Activated T-helper 17 cell treated with anti-CD3 and anti-CD28 coated beads, Interleukin-2, amount 50 U/mL, for 72 hours (primary cell): ENCODE measurements around the gene DPF3. TPM values are rescaled to one million over a fixed set of nuclear protein-coding genes. Genes with fewer than 3 reads are reported as not detected.

Experiments used
- ATAC-seq: fragments of 150-1000 bp; cut with Tn5 transposase; replicated peaks from 2 replicates; pipeline ENCODE4 v1.10.0; 2021; ENCODE audit warnings: mild to moderate bottlenecking, moderate library complexity
- H3K27ac Mint-ChIP-seq: one replicate; pipeline ENCODE4 v1.8.0; 2022; ENCODE audit warnings: mixed read lengths
- H3K27me3 Mint-ChIP-seq: one replicate; pipeline ENCODE4 v1.8.0; 2022; ENCODE audit warnings: mixed read lengths
- H3K36me3 Mint-ChIP-seq: one replicate; pipeline ENCODE4 v1.8.0; 2022; ENCODE audit warnings: low read depth, mild to moderate bottlenecking, mixed read lengths
- H3K4me1 Mint-ChIP-seq: one replicate; pipeline ENCODE4 v1.8.0; 2022; ENCODE audit warnings: mixed read lengths
- H3K4me3 Mint-ChIP-seq: one replicate; pipeline ENCODE4 v1.8.0; 2022; ENCODE audit warnings: mild to moderate bottlenecking, mixed read lengths
- H3K9me3 Mint-ChIP-seq: one replicate; pipeline ENCODE4 v1.8.0; 2022; ENCODE audit warnings: mixed read lengths
- total RNA-seq, 2 donors: library from RNA; stranded (reverse); gene quantifications; one replicate each; pipeline ENCODE4 v1.2.3, GENCODE V29; 2022

Gene DPF3
- total RNA-seq, 2 donors from 2014 or later: 0.13 to 0.30 TPM

DNA sequence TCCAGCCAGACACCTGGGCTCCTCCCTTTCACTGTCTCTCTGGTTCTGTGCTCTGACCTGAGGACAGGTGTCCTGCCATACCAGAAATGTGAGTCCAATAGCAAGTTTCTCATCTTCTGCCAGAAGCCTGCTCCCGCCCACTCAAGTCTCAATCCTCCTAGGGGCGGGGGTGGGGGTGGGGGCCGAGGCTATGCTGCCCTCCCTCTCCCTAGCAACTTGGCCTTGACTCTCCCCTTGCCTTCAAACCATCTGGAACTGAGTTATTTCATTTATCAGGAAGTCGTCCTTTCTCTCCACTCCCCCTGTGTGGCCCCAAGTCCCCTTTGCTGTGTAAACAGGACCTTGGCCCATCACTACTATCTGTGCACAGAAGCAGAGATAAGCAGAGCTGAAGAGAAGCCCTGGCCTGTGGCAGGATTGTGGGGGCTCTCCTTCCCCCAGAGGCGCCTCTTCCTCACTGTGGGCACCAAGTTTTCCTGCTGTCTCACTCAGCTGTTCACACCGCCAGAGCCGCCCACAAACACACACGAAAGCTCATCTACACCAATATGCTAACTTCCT lies 117.1 kb downstream of the DPF3 start:
- no peak overlapping the region for H3K4me3 Mint-ChIP-seq
- peaks cover 4% of the 10 kb centered on the region for H3K27me3 Mint-ChIP-seq
- peaks cover 12% of the 10 kb centered on the region for H3K9me3 Mint-ChIP-seq
- no peak for ATAC-seq
- H3K27ac Mint-ChIP-seq: no peak overlapping the region
- H3K36me3 Mint-ChIP-seq: no peaks in the 10 kb centered on the region
- peaks cover 5% of the 10 kb centered on the region for H3K4me1 Mint-ChIP-seq

GRCh38 chr14:72775923-72776554 lies 117.9 kb downstream of the DPF3 start:
- Mint-ChIP-seq H3K36me3 (no peaks in the 10 kb centered on the region), H3K4me1 (peaks cover 5% of the 10 kb centered on the region), H3K27me3 (peaks cover 4% of the 10 kb centered on the region), H3K27ac (no peak overlapping the region), H3K9me3 (peaks cover 12% of the 10 kb centered on the region), H3K4me3 (no peak overlapping the region)
- no peak for ATAC-seq

- H3K4me1 Mint-ChIP-seq: peaks cover 5% of the 10 kb centered on the region
- H3K27me3 Mint-ChIP-seq: peaks cover 4% of the 10 kb centered on the region
- no peak overlapping the region for H3K4me3 Mint-ChIP-seq
- H3K9me3 Mint-ChIP-seq: peaks cover 12% of the 10 kb centered on the region
- no peak overlapping the region for H3K27ac Mint-ChIP-seq
- no peak for ATAC-seq
- H3K36me3 Mint-ChIP-seq: no peaks in the 10 kb centered on the region
Measured at GRCh38 chr14:72774894-72775620, 118.8 kb downstream of the DPF3 start.

DNA sequence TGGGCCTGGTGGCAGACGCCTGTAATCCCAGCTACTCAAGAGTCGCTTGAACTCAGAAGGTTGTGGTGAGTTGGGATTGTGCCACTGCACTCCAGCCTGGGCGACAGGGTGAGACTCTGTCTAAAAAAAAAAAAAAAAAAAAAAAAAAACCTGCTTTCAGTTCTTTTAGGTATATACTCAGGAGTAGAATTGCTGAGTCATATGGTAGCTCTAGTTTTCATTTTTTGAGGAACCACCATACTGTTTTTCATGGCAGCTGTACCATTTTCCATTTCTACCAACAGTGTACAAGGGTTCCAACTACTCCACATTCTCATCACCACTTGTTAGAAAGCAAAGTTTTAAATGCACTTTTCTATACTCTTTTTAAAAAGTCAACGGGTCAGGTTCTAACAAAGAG lies 119.8 kb downstream of the DPF3 start:
- Mint-ChIP-seq H3K27me3 (peaks cover 4% of the 10 kb centered on the region), H3K36me3 (no peaks in the 10 kb centered on the region), H3K4me3 (no peak overlapping the region), H3K27ac (no peak overlapping the region), H3K4me1 (peaks cover 5% of the 10 kb centered on the region), H3K9me3 (peaks cover 12% of the 10 kb centered on the region)
- ATAC-seq: no peak

DNA sequence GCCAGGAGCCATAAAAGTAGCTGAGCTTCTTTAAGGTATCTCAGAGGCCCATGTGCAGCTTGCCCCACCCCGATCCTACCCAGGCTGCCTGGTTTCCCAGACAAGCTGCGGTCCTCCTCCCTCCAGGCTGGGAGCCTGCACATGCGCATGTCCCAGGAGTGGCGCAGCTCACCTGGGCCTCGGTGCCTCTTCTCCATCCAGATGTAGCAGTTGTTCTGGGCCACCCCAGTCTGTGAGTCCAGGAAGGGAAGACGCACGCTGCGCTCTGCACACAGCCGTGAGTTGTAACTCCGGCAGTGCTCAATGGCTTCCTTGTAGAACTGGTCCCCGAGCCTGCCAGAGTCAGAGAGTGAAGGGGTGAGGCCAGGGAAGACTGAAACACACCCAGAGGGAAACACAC lies 122.3 kb downstream of the DPF3 start:
- H3K4me3 Mint-ChIP-seq: no peak overlapping the region
- no peaks in the 10 kb centered on the region for H3K36me3 Mint-ChIP-seq
- peaks cover 5% of the 10 kb centered on the region for H3K4me1 Mint-ChIP-seq
- ATAC-seq: no peak
- peaks cover 6% of the 10 kb centered on the region for H3K9me3 Mint-ChIP-seq
- peaks cover 4% of the 10 kb centered on the region for H3K27me3 Mint-ChIP-seq
- H3K27ac Mint-ChIP-seq: no peak overlapping the region

DNA sequence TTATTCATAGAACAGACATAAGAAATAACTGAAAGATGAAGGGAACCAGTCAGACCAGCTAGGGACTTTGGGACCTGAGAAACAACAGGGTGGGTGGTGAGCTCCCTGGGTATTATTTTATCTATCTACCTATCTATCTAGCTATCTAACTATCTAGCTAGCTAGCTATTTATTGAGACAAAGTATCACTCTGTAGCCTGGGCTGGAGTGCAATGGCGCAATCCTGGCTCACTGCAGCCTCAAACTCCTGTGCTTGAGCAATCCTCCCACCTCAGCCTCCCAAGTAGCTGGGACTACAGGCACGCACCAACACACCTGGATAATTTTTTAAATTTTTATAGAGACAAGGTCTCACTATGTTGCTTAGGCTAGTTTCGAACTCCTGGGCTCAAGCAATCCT lies 127.6 kb downstream of the DPF3 start:
- Mint-ChIP-seq H3K27me3 (no peaks in the 10 kb centered on the region), H3K4me1 (no peaks in the 10 kb centered on the region), H3K36me3 (no peaks in the 10 kb centered on the region), H3K4me3 (no peak overlapping the region), H3K27ac (no peak overlapping the region), H3K9me3 (peaks cover 6% of the 10 kb centered on the region)
- ATAC-seq: no peak

DNA sequence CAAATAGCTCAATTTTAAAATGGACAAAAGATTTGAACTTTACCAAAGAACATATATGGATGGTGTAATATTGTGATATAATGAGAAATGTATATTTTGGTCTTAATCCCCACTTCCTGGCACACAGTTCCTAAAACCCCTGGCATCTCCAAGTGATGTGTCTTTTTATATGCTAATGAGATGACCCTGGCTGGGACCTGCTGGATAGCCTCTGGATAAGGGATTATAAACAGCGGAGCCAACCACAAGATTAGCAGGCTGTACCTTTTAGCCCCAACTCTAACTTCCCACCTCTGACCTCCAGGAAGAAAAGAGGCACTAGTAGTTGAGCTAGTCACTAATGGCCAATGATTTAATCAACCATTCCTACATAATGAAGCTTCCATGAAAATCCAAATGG lies 130.0 kb downstream of the DPF3 start:
- Mint-ChIP-seq H3K27me3 (no peaks in the 10 kb centered on the region), H3K4me1 (no peaks in the 10 kb centered on the region)
- no peak for ATAC-seq

GRCh38 chr14:72759670-72760069 lies 134.2 kb downstream of the DPF3 start:
- Mint-ChIP-seq H3K27me3 (no peaks in the 10 kb centered on the region), H3K27ac (no peak overlapping the region), H3K4me1 (no peaks in the 10 kb centered on the region), H3K4me3 (no peak overlapping the region), H3K36me3 (no peaks in the 10 kb centered on the region), H3K9me3 (peaks cover 19% of the 10 kb centered on the region)
- ATAC-seq: no peak

More for the DNA sequence above, 130.0 kb downstream of the DPF3 start:
- Mint-ChIP-seq H3K36me3 (no peaks in the 10 kb centered on the region), H3K4me3 (no peak overlapping the region), H3K9me3 (peaks cover 16% of the 10 kb centered on the region), H3K27ac (no peak overlapping the region)

- Mint-ChIP-seq H3K4me3 (no peak overlapping the region), H3K9me3 (peaks cover 19% of the 10 kb centered on the region), H3K36me3 (no peaks in the 10 kb centered on the region), H3K27ac (no peak overlapping the region), H3K4me1 (no peaks in the 10 kb centered on the region), H3K27me3 (no peaks in the 10 kb centered on the region)
- no peak for ATAC-seq
Measured at GRCh38 chr14:72758993-72759392, 134.9 kb downstream of the DPF3 start.

DNA sequence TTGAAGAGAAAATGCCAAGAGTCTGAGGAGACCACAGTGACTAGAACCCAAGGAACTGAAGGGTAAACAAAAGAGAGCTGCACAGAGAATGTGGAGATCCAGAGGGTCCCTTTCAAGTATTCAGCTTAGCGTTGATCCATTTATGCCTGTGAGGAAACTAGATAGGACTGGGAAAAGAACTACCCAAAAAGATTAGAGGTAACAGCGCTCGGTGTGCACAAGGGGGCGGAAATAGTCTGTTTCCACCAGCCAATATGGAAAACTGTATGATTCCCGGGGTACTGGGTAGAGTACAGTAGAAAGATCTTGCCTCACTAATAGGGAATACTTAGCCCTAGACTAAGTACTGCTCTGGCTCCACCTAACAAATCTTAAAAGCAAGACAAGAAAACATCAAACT lies 135.5 kb downstream of the DPF3 start:
- H3K4me3 Mint-ChIP-seq: no peak overlapping the region

GRCh38 chr14:72756967-72757366 lies 136.9 kb downstream of the DPF3 start:
- Mint-ChIP-seq H3K27me3 (no peaks in the 10 kb centered on the region), H3K27ac (no peak overlapping the region), H3K4me1 (no peaks in the 10 kb centered on the region), H3K9me3 (peaks cover 19% of the 10 kb centered on the region), H3K4me3 (no peak overlapping the region), H3K36me3 (no peaks in the 10 kb centered on the region)
- no peak for ATAC-seq

More for the DNA sequence above, 135.5 kb downstream of the DPF3 start:
- Mint-ChIP-seq H3K27me3 (no peaks in the 10 kb centered on the region), H3K4me1 (no peaks in the 10 kb centered on the region), H3K36me3 (no peaks in the 10 kb centered on the region), H3K9me3 (peaks cover 19% of the 10 kb centered on the region), H3K27ac (no peak overlapping the region)
- ATAC-seq: no peak

DNA sequence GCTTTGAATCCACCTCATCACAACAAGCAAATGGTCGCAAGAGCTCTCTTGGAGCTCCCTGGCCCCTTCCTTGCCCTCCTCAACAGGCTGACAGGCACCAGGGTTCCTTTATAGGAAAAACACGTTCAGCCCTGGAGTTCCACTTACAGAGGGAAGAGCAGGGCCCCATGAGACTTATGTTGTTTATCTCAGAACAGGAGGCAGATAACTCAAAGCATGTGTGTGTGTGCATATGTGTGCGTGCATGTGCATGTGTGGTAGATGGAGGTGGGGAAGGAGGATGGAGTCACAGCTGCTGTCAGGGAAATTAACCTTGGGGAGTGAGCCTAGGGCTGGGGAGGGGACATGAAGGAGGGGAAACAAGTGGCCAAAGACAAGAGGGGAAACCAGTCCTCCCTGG lies 138.1 kb downstream of the DPF3 start:
- no peaks in the 10 kb centered on the region for H3K4me1 Mint-ChIP-seq
- H3K27ac Mint-ChIP-seq: no peak overlapping the region
- no peaks in the 10 kb centered on the region for H3K36me3 Mint-ChIP-seq
- peaks cover 19% of the 10 kb centered on the region for H3K9me3 Mint-ChIP-seq
- H3K27me3 Mint-ChIP-seq: no peaks in the 10 kb centered on the region
- no peak for ATAC-seq
- H3K4me3 Mint-ChIP-seq: no peak overlapping the region

DNA sequence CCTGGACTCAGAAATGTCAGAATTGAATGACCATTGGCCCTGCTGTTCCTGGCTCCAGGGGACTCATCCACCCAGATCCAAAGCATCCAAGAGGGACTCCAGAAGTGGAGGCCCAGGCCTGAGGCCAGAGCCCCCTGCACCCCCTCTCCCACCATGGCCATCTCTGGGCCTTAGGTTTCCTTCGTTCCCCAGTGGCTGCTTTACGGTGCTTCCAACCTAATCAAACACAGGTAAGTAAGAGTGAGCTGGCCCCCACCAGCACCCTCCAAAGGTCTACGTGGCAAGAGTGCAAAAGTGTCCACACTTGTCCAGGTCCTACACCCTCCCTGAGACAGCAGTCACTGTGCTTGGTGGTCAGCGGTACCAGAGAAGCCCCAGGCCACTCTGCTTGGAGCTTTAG lies 139.0 kb downstream of the DPF3 start:
- Mint-ChIP-seq H3K27me3 (no peaks in the 10 kb centered on the region), H3K4me1 (no peaks in the 10 kb centered on the region), H3K9me3 (peaks cover 15% of the 10 kb centered on the region), H3K36me3 (no peaks in the 10 kb centered on the region), H3K4me3 (no peak overlapping the region), H3K27ac (no peak overlapping the region)
- ATAC-seq: no peak

DNA sequence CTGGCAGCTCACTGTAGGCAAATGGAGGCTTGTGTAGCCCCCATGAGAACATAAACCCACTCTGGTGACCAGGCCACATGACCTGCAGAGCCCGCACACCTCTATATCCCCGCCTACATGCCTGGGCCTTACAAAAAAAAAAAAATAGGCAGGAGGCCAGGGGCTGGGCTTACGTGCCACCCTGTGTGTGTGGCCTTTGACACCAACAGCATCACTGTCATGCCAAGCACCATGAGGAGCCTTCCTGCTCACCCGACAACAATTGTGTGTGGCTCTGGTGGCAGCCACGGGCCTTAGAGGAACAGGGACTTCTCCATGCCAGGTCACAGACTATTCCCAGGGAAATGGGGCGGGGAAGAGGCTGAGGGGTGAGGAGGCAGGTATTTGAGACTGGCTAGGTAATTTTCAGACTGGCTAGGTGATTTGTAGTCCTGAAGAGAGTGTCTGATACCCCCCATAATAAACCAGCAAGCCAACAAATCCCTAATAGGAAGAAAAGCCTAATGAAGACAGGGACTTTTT lies 140.0 kb downstream of the DPF3 start:
- H3K27me3 Mint-ChIP-seq: no peaks in the 10 kb centered on the region
- peaks cover 10% of the 10 kb centered on the region for H3K9me3 Mint-ChIP-seq
- no peaks in the 10 kb centered on the region for H3K36me3 Mint-ChIP-seq
- no peak overlapping the region for H3K27ac Mint-ChIP-seq
- ATAC-seq: no peak
- no peaks in the 10 kb centered on the region for H3K4me1 Mint-ChIP-seq
- H3K4me3 Mint-ChIP-seq: no peak overlapping the region
